ENCODE measurements around the gene SPOPL.

DNA sequence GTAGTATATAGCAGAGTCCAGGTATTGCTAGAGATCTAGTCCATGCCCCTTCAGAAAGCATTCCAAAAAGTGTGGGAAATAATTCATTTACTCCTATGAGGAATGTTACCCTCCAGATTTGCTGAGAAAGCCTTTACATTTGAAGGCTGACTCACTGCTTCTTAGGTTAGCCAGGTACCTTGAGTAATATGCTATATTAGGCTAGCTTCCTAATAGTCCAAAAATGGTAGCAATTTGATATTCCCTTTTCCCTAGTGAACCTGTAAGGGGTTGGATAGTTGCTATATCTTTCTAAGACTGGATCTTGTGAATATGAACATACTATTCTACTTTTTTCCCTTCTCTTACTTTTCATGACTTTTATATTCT lies 63.6 kb downstream of the SPOPL start:
- TF ChIP-seq CTCF (IDR thresholded peaks at IDR 0.05) (no peak), EZH2 (IDR thresholded peaks at IDR 0.05; ENCODE audit: borderline replicate concordance, insufficient read depth, low read depth, low read length, poor library complexity, severe bottlenecking) (no peak)

Measured in B cell (primary cell).